ENCODE results near the gene INTS3. TPM values are rescaled to one million over a fixed set of nuclear protein-coding genes. Genes with fewer than 3 reads are reported as not detected.
A peak's percentile ranks its signal among the peaks of the same experiment; 100 is the strongest.

Gene INTS3
- total and polyA plus RNA-seq, 10 of the 15 experiments (the other 5 are each of a cell fraction or from before 2014, with no cell fraction given) = 12.6 to 87.4 (median 30.8) TPM

DNA sequence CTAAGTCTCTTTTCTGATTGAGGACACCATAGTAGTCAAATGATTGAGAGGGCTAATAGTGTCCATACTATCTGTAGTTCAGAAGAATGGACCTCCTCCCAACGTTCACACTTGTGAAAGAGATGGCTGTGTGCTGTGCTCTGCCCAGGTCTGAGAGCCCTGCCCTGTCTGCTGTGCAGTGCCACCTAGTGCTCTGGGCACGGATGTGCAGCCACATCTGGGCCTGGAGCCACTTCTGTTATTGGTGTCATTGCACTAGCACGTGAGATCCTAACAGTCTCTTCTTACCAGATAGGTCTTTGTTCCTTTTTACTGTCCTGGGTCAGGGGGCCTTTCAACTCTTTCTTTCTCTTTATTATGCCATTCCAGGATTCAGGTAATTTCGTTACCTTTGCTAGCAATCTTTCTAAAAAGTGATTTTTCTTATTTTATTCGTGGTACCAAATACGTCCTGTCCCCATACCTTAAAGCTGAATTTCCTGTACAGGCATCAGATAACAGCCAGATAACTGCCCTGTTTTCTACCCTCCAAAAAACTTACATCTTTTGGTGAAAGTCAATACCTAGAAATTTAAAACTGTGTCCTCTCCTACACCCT is 21.7 kb downstream of the INTS3 start (continued):
- TF ChIP-seq, protein P1, sequence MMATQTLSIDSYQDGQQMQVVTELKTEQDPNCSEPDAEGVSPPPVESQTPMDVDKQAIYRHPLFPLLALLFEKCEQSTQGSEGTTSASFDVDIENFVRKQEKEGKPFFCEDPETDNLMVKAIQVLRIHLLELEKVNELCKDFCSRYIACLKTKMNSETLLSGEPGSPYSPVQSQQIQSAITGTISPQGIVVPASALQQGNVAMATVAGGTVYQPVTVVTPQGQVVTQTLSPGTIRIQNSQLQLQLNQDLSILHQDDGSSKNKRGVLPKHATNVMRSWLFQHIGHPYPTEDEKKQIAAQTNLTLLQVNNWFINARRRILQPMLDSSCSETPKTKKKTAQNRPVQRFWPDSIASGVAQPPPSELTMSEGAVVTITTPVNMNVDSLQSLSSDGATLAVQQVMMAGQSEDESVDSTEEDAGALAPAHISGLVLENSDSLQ (IDR thresholded peaks at IDR 0.05) = no peak
- TF ChIP-seq, protein P2, sequence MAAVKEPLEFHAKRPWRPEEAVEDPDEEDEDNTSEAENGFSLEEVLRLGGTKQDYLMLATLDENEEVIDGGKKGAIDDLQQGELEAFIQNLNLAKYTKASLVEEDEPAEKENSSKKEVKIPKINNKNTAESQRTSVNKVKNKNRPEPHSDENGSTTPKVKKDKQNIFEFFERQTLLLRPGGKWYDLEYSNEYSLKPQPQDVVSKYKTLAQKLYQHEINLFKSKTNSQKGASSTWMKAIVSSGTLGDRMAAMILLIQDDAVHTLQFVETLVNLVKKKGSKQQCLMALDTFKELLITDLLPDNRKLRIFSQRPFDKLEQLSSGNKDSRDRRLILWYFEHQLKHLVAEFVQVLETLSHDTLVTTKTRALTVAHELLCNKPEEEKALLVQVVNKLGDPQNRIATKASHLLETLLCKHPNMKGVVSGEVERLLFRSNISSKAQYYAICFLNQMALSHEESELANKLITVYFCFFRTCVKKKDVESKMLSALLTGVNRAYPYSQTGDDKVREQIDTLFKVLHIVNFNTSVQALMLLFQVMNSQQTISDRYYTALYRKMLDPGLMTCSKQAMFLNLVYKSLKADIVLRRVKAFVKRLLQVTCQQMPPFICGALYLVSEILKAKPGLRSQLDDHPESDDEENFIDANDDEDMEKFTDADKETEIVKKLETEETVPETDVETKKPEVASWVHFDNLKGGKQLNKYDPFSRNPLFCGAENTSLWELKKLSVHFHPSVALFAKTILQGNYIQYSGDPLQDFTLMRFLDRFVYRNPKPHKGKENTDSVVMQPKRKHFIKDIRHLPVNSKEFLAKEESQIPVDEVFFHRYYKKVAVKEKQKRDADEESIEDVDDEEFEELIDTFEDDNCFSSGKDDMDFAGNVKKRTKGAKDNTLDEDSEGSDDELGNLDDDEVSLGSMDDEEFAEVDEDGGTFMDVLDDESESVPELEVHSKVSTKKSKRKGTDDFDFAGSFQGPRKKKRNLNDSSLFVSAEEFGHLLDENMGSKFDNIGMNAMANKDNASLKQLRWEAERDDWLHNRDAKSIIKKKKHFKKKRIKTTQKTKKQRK (IDR thresholded peaks at IDR 0.05; ENCODE audit: low read depth, low read length) = no peak
- TF ChIP-seq ZNF217 (IDR thresholded peaks at IDR 0.05) = no peak
- TF ChIP-seq, protein P3, sequence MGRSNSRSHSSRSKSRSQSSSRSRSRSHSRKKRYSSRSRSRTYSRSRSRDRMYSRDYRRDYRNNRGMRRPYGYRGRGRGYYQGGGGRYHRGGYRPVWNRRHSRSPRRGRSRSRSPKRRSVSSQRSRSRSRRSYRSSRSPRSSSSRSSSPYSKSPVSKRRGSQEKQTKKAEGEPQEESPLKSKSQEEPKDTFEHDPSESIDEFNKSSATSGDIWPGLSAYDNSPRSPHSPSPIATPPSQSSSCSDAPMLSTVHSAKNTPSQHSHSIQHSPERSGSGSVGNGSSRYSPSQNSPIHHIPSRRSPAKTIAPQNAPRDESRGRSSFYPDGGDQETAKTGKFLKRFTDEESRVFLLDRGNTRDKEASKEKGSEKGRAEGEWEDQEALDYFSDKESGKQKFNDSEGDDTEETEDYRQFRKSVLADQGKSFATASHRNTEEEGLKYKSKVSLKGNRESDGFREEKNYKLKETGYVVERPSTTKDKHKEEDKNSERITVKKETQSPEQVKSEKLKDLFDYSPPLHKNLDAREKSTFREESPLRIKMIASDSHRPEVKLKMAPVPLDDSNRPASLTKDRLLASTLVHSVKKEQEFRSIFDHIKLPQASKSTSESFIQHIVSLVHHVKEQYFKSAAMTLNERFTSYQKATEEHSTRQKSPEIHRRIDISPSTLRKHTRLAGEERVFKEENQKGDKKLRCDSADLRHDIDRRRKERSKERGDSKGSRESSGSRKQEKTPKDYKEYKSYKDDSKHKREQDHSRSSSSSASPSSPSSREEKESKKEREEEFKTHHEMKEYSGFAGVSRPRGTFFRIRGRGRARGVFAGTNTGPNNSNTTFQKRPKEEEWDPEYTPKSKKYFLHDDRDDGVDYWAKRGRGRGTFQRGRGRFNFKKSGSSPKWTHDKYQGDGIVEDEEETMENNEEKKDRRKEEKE (IDR thresholded peaks at IDR 0.05) = no peak
- no peak for TF ChIP-seq BMI1 (IDR thresholded peaks at IDR 0.05; ENCODE audit: borderline replicate concordance)
- TF ChIP-seq HCFC1 (IDR thresholded peaks at IDR 0.05; ENCODE audit: low read length) = peak; percentile 26; the same call in 1 of the 2 replicates
- TF ChIP-seq SMC3 (IDR thresholded peaks at IDR 0.05; ENCODE audit: borderline replicate concordance, low read length) = peak; percentile 99
- TF ChIP-seq KLF5 (IDR thresholded peaks at IDR 0.05; ENCODE audit: partially characterized antibody) = peak; percentile 43
- peak; percentile 51; the same call in 1 of the 2 replicates for TF ChIP-seq LARP7 (IDR thresholded peaks at IDR 0.05)
- TF ChIP-seq, protein P4, sequence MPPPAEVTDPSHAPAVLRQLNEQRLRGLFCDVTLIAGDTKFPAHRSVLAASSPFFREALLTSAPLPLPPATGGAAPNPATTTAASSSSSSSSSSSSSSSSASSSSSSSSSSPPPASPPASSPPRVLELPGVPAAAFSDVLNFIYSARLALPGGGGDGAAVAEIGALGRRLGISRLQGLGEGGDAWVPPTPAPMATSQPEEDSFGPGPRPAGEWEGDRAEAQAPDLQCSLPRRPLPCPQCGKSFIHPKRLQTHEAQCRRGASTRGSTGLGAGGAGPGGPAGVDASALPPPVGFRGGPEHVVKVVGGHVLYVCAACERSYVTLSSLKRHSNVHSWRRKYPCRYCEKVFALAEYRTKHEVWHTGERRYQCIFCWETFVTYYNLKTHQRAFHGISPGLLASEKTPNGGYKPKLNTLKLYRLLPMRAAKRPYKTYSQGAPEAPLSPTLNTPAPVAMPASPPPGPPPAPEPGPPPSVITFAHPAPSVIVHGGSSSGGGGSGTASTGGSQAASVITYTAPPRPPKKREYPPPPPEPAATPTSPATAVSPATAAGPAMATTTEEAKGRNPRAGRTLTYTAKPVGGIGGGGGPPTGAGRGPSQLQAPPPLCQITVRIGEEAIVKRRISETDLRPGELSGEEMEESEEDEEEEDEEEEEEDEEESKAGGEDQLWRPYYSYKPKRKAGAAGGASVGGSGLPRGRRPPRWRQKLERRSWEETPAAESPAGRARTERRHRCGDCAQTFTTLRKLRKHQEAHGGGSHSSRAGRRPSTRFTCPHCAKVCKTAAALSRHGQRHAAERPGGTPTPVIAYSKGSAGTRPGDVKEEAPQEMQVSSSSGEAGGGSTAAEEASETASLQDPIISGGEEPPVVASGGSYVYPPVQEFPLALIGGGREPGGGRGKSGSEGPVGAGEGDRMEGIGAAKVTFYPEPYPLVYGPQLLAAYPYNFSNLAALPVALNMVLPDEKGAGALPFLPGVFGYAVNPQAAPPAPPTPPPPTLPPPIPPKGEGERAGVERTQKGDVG (CRISPR knock-in tag; IDR thresholded peaks at IDR 0.05) = no peak
- no peak for TF ChIP-seq FOS (IDR thresholded peaks at IDR 0.05; ENCODE audit: borderline replicate concordance, extremely low read depth, insufficient read length)
- TF ChIP-seq EP300 (IDR thresholded peaks at IDR 0.05; ENCODE audit: borderline replicate concordance in 1 of 2, control insufficient read depth in 1 of 2, low read depth in 2 of 2, low read length in 2 of 2) = no peak
- no peak for TF ChIP-seq HDAC2 (IDR thresholded peaks at IDR 0.05)
- no peak for TF ChIP-seq FOXK2 (IDR thresholded peaks at IDR 0.05)
- no peak for TF ChIP-seq NFIC (IDR thresholded peaks at IDR 0.05; ENCODE audit: low read depth, low read length)
- TF ChIP-seq GABPA (IDR thresholded peaks at IDR 0.05; ENCODE audit: low read depth) = no peak
- TF ChIP-seq, protein P5, sequence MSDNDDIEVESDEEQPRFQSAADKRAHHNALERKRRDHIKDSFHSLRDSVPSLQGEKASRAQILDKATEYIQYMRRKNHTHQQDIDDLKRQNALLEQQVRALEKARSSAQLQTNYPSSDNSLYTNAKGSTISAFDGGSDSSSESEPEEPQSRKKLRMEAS (IDR thresholded peaks at IDR 0.05; ENCODE audit: low read depth, low read length) = no peak
- no peak for TF ChIP-seq NR2F1 (conservative IDR thresholded peaks at IDR 0.05)

Measured in GM12878 (cell line).